HG02623 (cell line): ENCODE data around the gene DTNB.
"Not testable (repeated sequence)": the region's sequence is repeated elsewhere in the genome, so short reads cannot be mapped to it uniquely, and the experiment has no call there.

ENCODE experiments used
- ATAC-seq: cut with Tn5 transposase; IDR thresholded peaks from one replicate; pipeline ENCODE4 v1.9.1; 2021; ENCODE audit warnings: moderate library complexity; ENCODE audit not compliant: unreplicated experiment

DTNB gene

GRCh38 chr2:25684577-25685473 lies 11.4 kb upstream of the DTNB start:
- ATAC-seq: no peak

- ATAC-seq: no peak
These were observed 8.7 kb upstream of the DTNB start for GRCh38 chr2:25682082-25682481.

- ATAC-seq: no peak
These were observed 4.5 kb upstream of the DTNB start for GRCh38 chr2:25677877-25678276.

- ATAC-seq: no peak
These were observed 643 bp upstream of the DTNB start for GRCh38 chr2:25674077-25674362.

- ATAC-seq: peak; percentile 48
These were observed 680 bp downstream of the DTNB start for GRCh38 chr2:25672494-25673299.

- ATAC-seq: no peak
These were observed 1.8 kb downstream of the DTNB start for GRCh38 chr2:25671622-25672021.

GRCh38 chr2:25669520-25669919 lies 3.9 kb downstream of the DTNB start:
- ATAC-seq: no peak

- ATAC-seq: no peak
These were observed 7.2 kb downstream of the DTNB start for GRCh38 chr2:25666218-25666617.

- ATAC-seq: not testable (repeated sequence)
These were observed 7.9 kb downstream of the DTNB start for GRCh38 chr2:25665429-25665828.

GRCh38 chr2:25664965-25665307 lies 8.4 kb downstream of the DTNB start:
- ATAC-seq: no peak

- no peak for ATAC-seq
These were observed 9.0 kb downstream of the DTNB start for GRCh38 chr2:25664183-25664964.

- ATAC-seq: no peak
These were observed 18.1 kb downstream of the DTNB start for GRCh38 chr2:25655316-25655715.

GRCh38 chr2:25654801-25655200 lies 18.6 kb downstream of the DTNB start:
- ATAC-seq: no peak

- no peak for ATAC-seq
These were observed 21.5 kb downstream of the DTNB start for GRCh38 chr2:25651782-25652455.

- ATAC-seq: no peak
These were observed 22.3 kb downstream of the DTNB start for GRCh38 chr2:25651066-25651465.

- ATAC-seq: no peak
These were observed 23.1 kb downstream of the DTNB start for GRCh38 chr2:25650256-25650655.

GRCh38 chr2:25649786-25650185 lies 23.6 kb downstream of the DTNB start:
- ATAC-seq: no peak

- no peak for ATAC-seq
These were observed 31.1 kb downstream of the DTNB start for GRCh38 chr2:25642298-25642697.

- ATAC-seq: no peak
These were observed 33.7 kb downstream of the DTNB start for GRCh38 chr2:25639696-25640095.

GRCh38 chr2:25639131-25639530 lies 34.2 kb downstream of the DTNB start:
- ATAC-seq: no peak

- ATAC-seq: no peak
These were observed 37.6 kb downstream of the DTNB start for GRCh38 chr2:25635797-25636196.
